H4 (cell line): ENCODE data around the gene HIGD2B. TPM values are rescaled to one million over a fixed set of nuclear protein-coding genes. Genes with fewer than 3 reads are reported as not detected.
"Not testable (repeated sequence)": the region's sequence is repeated elsewhere in the genome, so short reads cannot be mapped to it uniquely, and the experiment has no call there.

ENCODE experiments used
- DNase-seq: peaks from one replicate; pipeline ENCODE4 v3.0.0-alpha.2; 2015; ENCODE audit warnings: low spot score
- total RNA-seq: library from RNA; depleted of rRNA; stranded (reverse); fragments of >200 nt; shearing (Covaris generic); gene quantifications from 2 replicates; pipeline ENCODE4 v1.2.3, GENCODE V29; 2014; rRNA removed

The HIGD2B gene
- not detected in 2 replicates for total RNA-seq

GRCh38 chr15:72685925-72686794 lies at the start of gene HIGD2B, which contains the start of gene BBS4:
Gene HIGD2B (minus strand): TSS chr15:72686182. CDS start chr15:72676374, 9,808 bp downstream.
Gene BBS4 (plus strand): TSS chr15:72686207. CDS start chr15:72686228, 21 bp downstream.
- peak; percentile 91 for DNase-seq

- no peak for DNase-seq
Observed at GRCh38 chr15:72735111-72735510, 49.1 kb upstream of the HIGD2B start.

DNA sequence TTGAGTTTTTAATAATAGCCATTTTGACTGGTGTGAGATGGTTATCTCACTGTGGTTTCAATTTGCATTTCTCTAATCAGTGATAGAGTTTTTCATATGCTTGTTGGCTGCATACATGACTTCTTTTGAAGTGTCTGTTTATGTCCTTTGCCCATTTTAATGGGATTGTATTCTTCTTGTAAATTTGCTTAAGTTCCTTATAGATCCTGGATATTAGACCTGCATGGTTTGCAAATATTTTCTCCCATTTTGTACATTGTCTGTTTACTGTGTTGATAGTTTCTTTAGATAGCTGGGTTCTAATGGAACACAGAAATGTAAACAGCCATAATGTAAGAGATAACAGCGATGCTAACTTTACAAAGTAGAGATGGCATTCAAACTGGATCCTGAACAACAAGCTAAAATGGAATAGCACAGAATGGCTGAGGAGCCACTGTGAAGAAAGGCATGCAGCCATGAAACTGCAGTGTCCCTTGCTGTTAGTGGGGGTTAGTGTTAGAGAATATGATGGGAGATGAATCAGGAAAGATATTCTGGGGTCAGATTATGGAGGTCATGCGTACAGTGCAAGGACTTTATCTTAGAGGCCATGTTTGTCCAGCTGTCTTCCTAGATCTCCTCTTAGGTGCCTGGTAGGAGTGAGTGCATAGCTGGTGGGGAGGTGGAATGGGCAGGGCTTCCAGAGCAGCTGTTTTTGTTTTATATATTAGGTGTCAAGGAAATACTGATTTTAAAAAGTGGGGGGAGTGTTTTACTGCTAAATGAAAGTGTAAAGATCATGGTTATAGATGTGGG lies 48.2 kb upstream of the HIGD2B start:
- DNase-seq, result no peak

GRCh38 chr15:72732516-72732915 lies 46.5 kb upstream of the HIGD2B start:
- DNase-seq, result no peak

DNA sequence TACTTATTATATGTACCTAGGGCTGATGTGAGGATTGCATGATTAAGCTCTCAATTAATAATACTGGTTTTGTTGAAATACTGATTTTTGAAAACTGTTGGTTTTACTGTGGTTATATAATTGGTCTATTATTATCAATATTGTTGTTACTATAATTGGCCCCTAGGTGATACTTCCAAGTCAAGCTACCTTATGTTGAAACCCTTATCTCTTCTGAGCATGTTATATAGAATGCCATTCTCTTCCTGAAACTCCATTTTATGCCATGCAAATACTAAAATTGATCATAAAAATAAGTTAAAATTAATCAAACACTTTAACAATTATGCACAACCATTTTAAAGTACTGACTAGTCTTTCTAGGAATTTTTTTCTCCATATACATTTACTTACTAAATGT lies 46.1 kb upstream of the HIGD2B start:
- DNase-seq, result no peak

- DNase-seq, result no peak
Observed at GRCh38 chr15:72728821-72729220, 42.8 kb upstream of the HIGD2B start.

DNA sequence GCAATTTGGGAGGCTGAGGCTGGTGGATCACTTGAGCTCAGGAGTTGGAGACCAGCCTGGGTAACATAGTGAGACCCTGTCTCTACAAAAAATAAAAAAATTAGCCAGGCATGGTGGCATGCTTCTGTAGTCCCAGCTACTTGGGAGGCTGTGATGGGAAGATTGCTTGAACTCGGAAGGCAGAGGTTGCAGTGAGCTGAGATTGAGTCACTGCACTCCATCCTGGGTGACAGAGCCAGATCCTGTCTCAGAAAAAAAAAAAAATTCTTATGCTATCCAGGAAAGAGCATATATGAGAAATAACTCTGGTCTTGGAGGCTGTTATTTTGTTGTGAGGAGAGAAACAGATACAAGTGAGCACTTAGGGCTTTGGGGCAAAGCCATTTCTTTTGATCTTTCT lies 42.3 kb upstream of the HIGD2B start:
- DNase-seq, result not testable (repeated sequence)

DNA sequence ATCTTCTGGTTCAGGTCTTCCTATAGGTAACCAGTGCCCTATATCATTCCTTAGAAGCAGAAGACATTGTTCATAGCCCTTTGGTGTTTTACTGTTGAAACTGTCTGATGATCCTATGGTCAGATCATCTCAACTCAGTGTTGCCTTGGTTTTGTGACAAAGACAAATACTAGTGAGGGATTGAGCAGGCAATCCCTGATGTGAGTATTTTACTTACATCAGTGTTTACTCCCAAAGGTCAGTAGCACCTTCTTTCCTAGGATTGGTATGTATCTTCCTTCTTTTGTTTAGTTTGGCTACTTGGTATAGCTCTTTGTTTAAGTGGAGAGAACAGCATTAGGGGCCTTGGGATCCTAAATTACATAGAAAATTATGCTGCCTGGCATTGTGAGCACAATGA lies 41.2 kb upstream of the HIGD2B start:
- no peak for DNase-seq

GRCh38 chr15:72725851-72726250 lies 39.9 kb upstream of the HIGD2B start:
- DNase-seq, result not testable (repeated sequence)

GRCh38 chr15:72725446-72725845 lies 39.5 kb upstream of the HIGD2B start:
- DNase-seq, result no peak

GRCh38 chr15:72724028-72724427 lies 38.0 kb upstream of the HIGD2B start:
- no peak for DNase-seq

DNA sequence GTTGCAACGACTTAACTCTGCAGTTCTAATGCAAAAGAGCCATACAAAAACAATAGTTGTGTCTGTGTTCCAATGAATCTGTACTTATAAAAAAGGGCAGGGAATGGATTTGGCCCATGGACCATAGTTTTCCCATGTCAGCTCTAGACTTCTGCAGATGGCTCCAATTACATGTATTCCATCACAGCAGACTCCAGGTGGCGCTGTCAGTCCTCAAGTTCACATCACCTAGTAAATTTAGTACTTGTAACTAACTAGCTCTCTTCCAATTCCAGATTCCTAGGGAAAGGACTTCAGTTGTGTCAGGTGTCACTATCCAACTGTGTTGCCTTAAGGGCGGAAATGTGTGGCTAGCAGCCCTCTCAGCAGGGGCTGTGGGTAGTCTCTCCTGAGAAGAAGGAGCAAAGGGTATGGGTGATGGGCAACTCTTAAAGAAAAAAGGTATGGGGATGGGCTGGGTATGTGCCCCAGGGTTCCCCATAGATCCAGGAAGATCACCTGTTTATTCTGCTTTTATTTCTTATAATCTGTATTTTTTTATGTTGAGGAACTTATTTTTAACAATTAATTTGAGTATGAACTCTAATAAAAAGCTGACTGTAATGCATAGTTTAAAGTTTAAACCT lies 36.2 kb upstream of the HIGD2B start:
- peak; percentile 61 for DNase-seq

GRCh38 chr15:72708551-72709303 lies 22.7 kb upstream of the HIGD2B start:
- DNase-seq, result not testable (repeated sequence)

DNA sequence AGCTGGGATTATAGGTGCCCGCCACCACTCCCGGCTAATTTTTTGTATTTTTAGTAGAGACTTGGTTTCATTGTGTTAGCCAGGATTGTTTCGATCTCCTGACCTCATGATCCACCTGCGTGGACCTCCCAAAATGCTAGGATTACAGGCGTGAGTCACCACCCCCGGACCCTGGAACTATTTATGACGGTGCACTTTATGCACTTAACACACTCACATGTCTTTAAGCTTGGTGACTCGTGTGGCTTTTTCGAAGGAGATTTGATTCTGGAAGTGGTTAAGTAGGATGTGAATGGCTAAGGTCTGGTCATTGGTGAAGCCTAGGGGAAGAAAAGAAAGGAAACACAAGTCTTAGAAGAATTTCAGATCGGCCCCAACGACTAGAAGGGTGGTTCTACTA lies 20.3 kb upstream of the HIGD2B start:
- peak; percentile 33 for DNase-seq

DNA sequence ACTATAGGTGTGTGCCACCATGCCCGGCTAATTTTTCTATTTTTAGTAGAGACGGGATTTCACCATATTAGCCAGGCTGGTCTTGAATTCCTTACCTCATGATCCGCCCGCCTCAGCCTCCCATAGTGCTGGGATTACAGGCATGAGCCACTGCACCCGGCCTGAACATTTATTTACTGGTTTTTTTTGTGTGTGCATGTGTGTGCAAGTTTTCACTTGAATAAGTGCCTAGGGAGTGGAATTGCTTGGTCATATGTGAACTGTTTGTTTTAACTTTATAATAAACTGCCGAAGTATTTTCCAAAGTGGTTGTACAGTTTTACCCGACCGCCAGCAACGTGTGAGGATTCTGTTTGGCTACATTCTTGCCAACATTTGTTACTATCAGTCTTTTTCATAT lies 14.1 kb upstream of the HIGD2B start:
- no peak for DNase-seq

DNA sequence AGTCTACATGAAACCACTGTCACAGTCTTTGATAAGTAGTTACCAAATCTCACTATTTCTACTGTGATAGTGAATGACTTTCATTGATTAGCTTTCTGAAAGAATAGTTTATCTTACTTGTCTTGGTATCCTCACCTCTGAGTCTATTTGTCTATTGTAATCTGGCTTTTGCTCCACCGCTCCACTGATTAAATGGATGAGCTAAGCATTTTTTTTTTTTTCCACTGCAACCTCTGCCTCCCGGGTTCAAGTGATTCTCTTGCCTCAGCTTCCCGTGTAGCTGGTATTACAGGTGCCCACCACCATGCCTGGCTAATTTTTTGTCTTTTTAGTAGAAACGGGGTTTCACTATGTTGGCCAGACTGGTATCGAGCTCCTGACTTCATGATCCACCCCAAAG lies 13.0 kb upstream of the HIGD2B start:
- no peak for DNase-seq

DNA sequence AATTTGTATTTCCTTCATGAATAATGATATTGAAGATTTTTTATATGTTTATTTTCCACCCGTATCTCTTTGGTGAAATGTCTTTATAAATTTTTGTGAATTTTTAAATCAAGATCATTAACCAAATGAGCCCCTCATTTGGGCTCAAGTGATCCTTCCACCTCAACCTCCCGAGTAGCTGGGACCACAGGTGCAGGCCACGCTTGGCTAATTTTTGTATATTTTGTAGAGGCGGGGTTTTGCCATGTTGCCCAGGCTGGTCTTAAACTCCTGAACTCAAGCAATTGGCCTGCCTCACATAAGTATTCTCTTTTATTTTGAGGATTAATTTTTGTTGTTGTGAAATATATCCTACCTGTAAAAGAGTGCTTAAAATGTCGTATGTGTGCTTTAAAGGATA lies 5.0 kb upstream of the HIGD2B start:
- DNase-seq, result no peak

DNA sequence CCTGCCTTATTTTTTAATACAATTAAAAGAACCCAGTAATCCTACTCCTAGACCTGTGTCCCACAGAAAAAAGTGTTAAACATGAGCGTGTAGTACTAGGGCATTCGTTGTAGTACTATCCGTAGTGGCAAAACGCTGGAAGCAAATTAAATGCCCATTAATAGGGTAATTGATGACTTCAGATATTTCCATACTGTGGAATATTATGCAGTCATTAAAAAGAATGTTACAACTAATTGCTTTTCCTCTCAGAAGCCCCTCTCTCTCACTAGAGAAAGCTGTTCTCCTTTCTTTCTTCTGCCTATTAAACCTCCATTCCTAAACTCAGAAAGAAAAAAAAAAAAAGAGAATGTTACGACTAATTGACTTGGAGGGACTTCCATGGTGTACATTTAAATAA lies 2.7 kb upstream of the HIGD2B start:
- DNase-seq, result no peak

DNA sequence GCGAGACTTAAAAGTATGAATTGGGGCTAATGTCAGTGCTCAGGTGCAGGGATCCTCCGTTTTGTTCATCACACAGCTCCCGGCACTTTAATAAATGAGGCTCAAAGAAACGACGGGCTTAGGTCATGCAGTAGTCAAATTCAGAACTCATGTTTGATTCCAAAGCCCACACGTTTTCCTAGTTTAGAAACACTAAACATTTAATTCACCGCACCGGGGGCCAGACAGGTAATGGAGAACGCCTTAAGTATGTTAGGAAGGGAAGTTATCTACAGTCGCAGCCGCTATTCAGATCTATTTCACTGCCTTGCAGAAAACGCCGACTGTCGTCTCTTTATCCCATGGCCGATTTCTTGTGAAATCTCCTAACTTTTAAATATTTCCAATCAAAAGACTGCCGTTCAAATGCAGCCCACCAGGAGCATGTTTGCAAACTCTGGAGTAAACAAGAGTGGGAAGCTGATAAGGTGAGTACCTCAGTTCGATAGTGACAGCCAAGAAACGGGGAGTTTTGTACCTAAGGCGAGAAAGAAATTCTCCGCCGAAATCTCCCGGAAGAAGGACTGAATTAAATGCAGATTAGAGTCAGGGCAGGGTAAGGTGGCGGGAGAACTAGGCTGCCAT lies 569 bp downstream of the HIGD2B start:
- no peak for DNase-seq

DNA sequence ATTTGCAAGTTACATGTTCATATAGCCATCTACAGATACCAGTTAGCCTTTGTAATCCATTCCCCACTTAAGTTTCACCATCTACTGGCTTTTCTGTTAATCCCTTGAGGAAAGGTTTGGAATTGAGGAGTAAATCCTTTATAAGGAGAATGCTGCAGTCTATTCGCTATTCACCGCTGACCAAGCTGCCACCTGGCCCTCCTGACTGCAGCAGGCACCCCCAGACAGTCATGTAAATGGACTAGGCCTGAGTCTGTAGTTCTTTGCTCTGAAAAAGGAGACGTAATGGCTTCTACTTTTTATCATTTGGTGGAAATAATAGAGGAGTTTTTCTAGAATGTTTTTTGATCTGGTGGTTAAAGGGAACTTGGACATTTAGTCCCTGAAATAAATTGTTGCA lies 3.2 kb downstream of the HIGD2B start:
- DNase-seq, result no peak

- DNase-seq, result no peak
Observed at GRCh38 chr15:72680931-72681330, 5.1 kb downstream of the HIGD2B start.
